Testis (tissue), 3 donors: ENCODE measurements around the gene ZCCHC14. TPM values are rescaled to one million over a fixed set of nuclear protein-coding genes. Genes with fewer than 3 reads are reported as not detected.
"Not testable (repeated sequence)": the region's sequence is repeated elsewhere in the genome, so short reads cannot be mapped to it uniquely, and the experiment has no call there.

Experiments used
- DNase-seq: peaks from one replicate; pipeline ENCODE4 v3.0.0-alpha.2; 2019
- H3K27ac ChIP-seq, 2 donors: fragments of 200-600 bp; sonication (generic); one replicate each; pipeline ENCODE4 v1.5.1; 2019
- H3K27me3 ChIP-seq: fragments of 200-600 bp; sonication (generic); one replicate; pipeline ENCODE4 v1.5.1; 2019
- H3K36me3 ChIP-seq: fragments of 200-600 bp; sonication (generic); one replicate; pipeline ENCODE4 v1.5.1; 2017; ENCODE audit warnings: low read depth; ENCODE audit errors: missing control alignments
- H3K4me1 ChIP-seq: fragments of 200-600 bp; sonication (generic); one replicate; pipeline ENCODE4 v1.5.1; 2019
- H3K4me3 ChIP-seq, 2 donors: fragments of 200-600 bp; sonication (generic); one replicate each; pipeline ENCODE4 v1.5.1; 2017 to 2019
- H3K9me3 ChIP-seq: fragments of 200-600 bp; sonication (generic); one replicate; pipeline ENCODE4 v1.5.1; 2017
- CTCF ChIP-seq, 3 experiments: fragments of 450-650 bp in 2 of 3; fragments of 200-600 bp in 1 of 3; sonication (generic) in 1 of 3; IDR thresholded peaks; one replicate each; pipeline ENCODE4 v1.5.1; 2016 to 2019; ENCODE audit warnings: antibody characterized with exemption in 3 of 3, mild to moderate bottlenecking in 2 of 3, moderate library complexity in 1 of 3
- POLR2A ChIP-seq: fragments of 450-650 bp; IDR thresholded peaks from one replicate; pipeline ENCODE4 v1.6.1; 2017; ENCODE audit warnings: antibody characterized with exemption, mild to moderate bottlenecking, moderate library complexity
- WGBS, 2 donors: methylation state at CpG; one replicate each; pipeline ENCODE4 v1.1.5; 2018; 5-methylcytosine and 5-hydroxymethylcytosine counted together
- intact Hi-C: fragments of 100-400 bp; cut with DNase I; formaldehyde crosslinking; loops from one replicate; pipeline ENCODE4 v1.15.1; 2023; ENCODE audit warnings: low total_unique reads
- polyA plus RNA-seq: library from polyadenylated mRNA; stranded (reverse); fragments of 350-450 nt; fragmentation: Illumina TruSeq; extraction: RNeasy Lipid Tissue Mini Kit (QIAGEN cat#74804); gene quantifications from one replicate; pipeline ENCODE4 v1.2.3, GENCODE V29; 2014; ENCODE audit warnings: low read depth, low replicate concordance; ENCODE audit not compliant: insufficient read depth
- total RNA-seq, 2 donors: library from RNA; depleted of rRNA; stranded (reverse); fragments of >200 nt; gene quantifications; one replicate each; pipeline ENCODE4 v1.2.3, GENCODE V29; 2016

Gene ZCCHC14
- total and polyA plus RNA-seq, 3 donors from 2014 or later, result 82.3 to 130 (median 94.0) TPM

GRCh38 chr16:87516361-87516760 is 23.5 kb upstream of the ZCCHC14 start:
- H3K9me3 ChIP-seq, result no peaks in the 10 kb centered on the region
- no peak for DNase-seq
- no peak overlapping the region for H3K4me3 ChIP-seq
- H3K4me1 ChIP-seq, result no peaks in the 10 kb centered on the region
- TF ChIP-seq CTCF (IDR thresholded peaks at IDR 0.05) (no peak), POLR2A (no peak)
- H3K36me3 ChIP-seq, result no peaks in the 10 kb centered on the region
- no peak overlapping the region for H3K27ac ChIP-seq
- intact Hi-C loops, result no loop called here
- H3K27me3 ChIP-seq, result no peaks in the 10 kb centered on the region
- WGBS, 2 donors, result 85 to 86% methylated on average over 12 of the region's 12 CpGs

- intact Hi-C loops, result no loop called here
- Histone ChIP-seq H3K4me1 (no peaks in the 10 kb centered on the region), H3K36me3 (no peaks in the 10 kb centered on the region), H3K9me3 (no peaks in the 10 kb centered on the region), H3K27ac (no peak overlapping the region), H3K4me3 (no peak overlapping the region), H3K27me3 (no peaks in the 10 kb centered on the region)
- no peak for DNase-seq
- TF ChIP-seq POLR2A (no peak), CTCF (IDR thresholded peaks at IDR 0.05) (no peak)
- 72 to 77% methylated on average over 18 to 19 of the region's 19 CpGs for WGBS, 2 donors
Observed at GRCh38 chr16:87515475-87516330, 22.9 kb upstream of the ZCCHC14 start.

- WGBS, 2 donors, result 93 to 94% methylated on average over 4 of the region's 4 CpGs
- H3K4me1 ChIP-seq, intact Hi-C loops: not testable (repeated sequence)
Observed at GRCh38 chr16:87509778-87510177, 17.0 kb upstream of the ZCCHC14 start.

GRCh38 chr16:87507351-87508069 is 14.7 kb upstream of the ZCCHC14 start:
- TF ChIP-seq CTCF (IDR thresholded peaks at IDR 0.05) (no peak), POLR2A (no peak)
- no peaks in the 10 kb centered on the region for H3K36me3 ChIP-seq
- no peaks in the 10 kb centered on the region for H3K27me3 ChIP-seq
- H3K4me3 ChIP-seq, result no peak overlapping the region
- intact Hi-C loops, result no loop called here
- H3K27ac ChIP-seq, result no peak overlapping the region
- 53 to 55% methylated on average over 25 of the region's 25 CpGs for WGBS, 2 donors
- peaks cover 4% of the 10 kb centered on the region for H3K4me1 ChIP-seq
- DNase-seq, result no peak
- no peaks in the 10 kb centered on the region for H3K9me3 ChIP-seq

More at GRCh38 chr16:87509778-87510177, 17.0 kb upstream of the ZCCHC14 start:
- not testable (repeated sequence) for H3K27me3 ChIP-seq, DNase-seq, H3K27ac ChIP-seq, H3K36me3 ChIP-seq, H3K9me3 ChIP-seq, H3K4me3 ChIP-seq
